HG02798 (cell line): ENCODE data around the gene SLC36A4.
"Not testable (repeated sequence)": the region's sequence is repeated elsewhere in the genome, so short reads cannot be mapped to it uniquely, and the experiment has no call there.

Experiments used
- ATAC-seq: cut with Tn5 transposase; IDR thresholded peaks from one replicate; pipeline ENCODE4 v1.9.1; 2021; ENCODE audit warnings: mild to moderate bottlenecking; ENCODE audit not compliant: unreplicated experiment, poor library complexity

The SLC36A4 gene

DNA sequence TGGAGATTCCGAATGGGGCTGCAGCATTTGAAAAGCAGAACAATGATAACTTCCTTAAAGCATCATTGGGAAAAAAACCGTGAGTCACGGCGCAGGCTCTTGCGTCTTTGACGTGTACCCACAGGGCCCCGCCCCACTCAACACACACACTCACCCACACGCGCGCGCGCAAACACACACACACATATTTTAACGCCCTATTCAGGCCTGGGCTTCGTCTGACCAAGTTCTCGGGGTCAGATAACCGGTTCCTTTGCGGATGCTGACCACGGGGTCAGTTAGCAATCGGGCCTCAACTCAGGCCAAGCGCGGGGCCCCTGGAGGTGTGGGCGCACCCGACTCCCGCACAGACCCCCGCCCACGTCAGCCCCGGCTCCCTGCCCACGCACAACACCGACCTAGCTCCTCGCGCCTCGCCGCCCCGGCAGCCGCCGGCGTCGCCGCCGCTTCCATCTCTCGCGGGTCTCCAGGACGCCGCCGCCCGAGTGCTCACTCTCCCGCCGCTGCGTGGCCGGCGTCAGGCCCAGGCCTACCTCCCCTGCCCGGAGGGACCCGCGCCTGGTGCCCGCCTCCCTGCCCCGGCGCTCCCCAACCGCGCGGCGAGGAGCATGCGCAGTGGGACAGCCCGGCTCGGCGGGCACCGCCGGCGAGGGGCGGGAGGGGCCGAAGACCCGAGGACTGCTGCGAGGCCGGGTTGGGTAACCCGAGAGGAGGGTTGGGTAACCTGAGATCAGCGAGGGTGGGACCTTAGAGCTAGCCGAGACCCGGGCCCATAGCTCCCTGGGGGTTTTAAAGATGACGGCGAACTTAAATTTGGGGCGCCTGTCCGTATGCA lies at the start of gene SLC36A4:
Gene SLC36A4, minus strand, starts transcription at position 612 of the 835 bp plus-strand sequence. Its CDS starts 159 bp downstream, at position 453.
- peak; percentile 93 for ATAC-seq

GRCh38 chr11:93246790-93247189 lies 49.0 kb upstream of the SLC36A4 start:
- not testable (repeated sequence) for ATAC-seq

GRCh38 chr11:93244018-93244417 lies 46.2 kb upstream of the SLC36A4 start:
- ATAC-seq, result no peak

DNA sequence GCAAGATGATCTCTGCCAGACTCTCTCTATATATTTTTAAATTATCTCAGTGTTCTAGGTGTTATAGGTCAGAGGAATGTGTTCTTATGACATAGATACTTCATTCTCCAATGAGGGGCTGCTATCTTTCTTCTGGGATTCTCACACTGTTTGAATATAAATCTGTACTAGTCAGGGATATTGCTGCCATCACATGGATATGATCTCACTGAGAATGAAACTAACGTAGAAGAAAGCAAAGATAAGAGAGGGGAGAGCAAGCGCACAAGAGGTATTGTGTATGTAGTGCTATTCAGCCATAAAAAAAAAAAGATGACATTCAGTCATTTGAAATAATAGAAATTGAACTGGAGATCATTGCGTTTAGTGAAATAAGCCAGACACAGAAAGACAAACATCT lies 42.2 kb upstream of the SLC36A4 start:
- no peak for ATAC-seq

DNA sequence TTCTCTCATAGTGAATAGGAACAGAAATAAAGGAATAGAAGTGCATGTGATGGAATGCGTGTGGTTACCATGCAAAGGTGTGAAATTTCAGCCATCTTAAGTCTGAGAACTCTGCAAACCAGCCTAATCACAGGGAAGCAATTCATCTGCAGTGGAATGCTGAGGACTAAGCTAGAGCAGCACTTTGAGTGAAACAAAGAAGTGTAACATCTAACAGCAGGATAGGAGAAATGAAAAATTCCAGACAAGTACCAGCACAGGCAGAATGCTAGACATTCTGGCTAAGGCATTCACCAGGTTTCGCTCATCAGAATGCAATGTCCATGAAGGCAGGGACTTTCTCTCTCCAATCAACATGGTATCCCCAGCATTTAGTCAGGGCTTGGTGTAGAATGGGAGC lies 41.2 kb upstream of the SLC36A4 start:
- ATAC-seq, result no peak

DNA sequence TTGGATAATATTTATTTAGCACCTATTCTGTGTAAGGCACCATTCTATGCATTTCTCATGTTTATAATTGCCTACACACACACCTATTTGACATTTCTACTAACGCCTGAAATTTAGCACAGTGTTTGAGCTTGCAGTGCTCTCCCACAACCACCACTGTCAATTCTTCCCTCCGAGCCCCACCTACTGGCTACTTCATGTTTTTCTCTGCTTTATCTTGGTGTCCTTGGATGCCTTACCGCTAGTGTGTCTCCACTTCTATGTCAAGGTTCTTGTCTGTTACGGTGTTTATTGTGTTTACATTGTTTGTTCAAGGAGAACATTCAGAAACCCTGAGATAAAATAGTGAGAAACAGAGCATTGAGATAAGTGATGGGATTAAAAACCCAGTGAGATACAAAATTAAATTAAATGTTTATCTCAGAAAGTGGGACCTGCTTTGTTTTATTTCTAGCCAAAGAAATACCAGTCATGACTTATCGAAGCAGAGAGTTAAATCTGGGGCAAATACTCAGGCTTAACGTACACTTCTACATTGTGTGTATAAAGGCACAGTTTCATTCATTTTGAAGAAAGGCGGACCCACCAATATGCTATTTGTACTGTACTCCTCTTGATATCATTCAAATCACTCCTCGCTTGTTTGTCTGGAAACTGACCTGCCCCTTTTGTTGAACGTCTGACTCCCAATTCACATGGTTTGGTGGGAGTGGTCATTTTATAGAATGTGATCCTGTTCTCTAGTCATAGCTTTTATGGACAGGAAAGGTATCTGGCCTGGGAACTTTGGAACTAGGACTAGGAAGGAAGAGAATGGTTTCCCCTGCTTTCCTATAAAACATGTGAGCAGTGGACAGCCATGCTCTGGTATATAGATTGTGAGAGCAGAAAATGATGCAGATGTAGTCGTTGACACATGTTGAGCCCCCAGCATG lies 39.2 kb upstream of the SLC36A4 start:
- peak; percentile 48 for ATAC-seq

DNA sequence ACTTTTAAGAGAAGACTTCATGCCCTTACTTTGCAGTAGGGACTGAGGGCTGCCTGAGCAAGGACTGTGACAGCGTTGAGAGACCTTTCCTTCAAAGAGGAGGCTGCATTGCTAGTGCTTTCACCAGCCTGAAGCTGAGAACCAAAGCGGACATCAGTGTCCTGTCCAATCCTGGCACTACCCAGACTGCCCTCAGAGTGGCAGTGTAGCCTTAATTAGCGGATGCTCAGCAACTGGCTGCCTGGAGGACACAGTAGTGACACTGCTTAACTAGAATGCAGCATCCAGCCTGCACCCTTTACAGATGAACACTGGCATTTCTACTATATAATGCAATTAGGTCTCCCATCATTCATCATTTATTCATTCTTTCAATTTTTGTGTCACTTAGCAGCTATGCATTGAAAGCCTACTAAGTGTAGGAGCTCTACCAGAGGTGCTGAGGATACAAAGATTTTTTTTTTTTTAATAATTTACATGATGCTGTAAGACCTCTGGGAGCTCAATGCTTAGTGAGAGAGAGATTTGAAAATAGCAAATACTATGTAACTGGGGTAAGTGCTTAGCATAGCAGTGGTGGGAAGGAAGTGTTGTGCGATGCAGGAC lies 36.9 kb upstream of the SLC36A4 start:
- ATAC-seq, result peak; percentile 98

DNA sequence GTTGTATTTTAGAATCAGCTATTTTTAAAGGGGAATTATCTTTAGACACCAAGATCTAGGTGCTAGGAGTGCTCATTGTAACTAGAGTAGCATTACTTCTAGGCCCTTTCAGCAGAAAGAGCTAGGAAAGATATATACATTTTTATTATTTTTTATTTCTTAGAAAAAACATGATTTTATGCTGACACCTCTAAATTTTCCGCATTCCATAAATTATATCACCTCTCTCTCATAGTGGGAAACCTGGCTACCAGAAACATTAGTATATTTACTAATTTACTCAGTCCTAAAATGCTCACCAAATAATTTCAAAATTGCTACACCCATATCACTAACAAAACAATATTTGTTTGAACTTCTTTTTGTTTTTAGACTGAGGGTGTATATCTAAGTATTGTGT lies 32.1 kb upstream of the SLC36A4 start:
- ATAC-seq, result no peak

DNA sequence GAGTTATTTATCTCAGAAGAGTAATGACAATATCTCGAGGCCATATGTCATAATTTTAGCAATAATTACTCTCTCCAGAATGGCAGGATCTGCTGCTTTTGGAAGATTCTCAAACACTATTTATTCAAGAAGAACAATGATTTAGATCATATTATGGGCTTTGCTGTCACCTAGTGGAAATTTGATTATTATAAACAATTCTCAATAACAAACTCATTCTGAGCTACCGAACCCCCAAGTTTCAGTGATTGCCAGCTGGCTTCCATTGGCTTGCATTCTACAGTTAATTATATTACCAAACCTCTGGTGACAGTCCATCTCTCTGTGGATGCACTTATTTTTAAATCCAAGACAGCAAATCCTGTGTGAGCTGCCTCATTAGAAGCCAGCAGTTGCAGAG lies 27.9 kb upstream of the SLC36A4 start:
- no peak for ATAC-seq

DNA sequence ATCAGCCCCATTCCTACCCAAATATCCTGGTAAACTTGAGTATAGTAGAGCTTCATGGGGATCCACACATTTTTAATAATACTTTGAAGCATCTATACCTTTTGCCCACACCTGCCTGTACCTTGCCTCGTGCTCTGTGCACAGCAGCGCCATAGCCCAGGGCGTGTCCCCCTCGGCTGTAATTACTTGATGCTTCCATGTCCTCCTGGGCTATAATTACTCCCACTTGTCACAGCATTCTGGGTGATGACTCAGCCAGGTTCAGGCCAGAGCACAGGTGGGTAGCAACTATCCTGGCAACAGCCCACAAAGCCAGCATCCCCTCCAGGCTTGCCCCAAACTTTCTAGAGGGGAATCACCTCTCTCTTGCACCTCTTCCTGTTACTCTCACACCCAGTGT lies 23.7 kb upstream of the SLC36A4 start:
- ATAC-seq, result no peak

DNA sequence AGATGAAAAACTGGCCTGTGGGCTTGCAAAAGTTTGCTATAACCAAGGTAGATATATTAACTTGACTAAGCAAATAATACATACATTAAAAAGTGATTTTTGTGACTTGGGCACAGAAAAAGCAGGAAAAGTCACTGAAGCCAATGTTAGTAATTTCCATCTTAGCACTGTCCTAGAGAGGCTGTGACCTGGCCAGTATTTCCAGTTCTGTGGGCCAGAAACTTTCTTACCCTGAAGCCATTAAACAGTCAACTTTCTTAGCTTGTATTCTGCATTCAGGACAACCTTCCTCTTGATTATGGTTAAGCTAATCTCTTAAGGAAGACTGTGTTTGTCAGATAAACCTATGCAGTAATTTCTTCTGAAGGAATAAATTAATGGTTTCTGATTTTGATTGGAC lies 22.3 kb upstream of the SLC36A4 start:
- no peak for ATAC-seq

DNA sequence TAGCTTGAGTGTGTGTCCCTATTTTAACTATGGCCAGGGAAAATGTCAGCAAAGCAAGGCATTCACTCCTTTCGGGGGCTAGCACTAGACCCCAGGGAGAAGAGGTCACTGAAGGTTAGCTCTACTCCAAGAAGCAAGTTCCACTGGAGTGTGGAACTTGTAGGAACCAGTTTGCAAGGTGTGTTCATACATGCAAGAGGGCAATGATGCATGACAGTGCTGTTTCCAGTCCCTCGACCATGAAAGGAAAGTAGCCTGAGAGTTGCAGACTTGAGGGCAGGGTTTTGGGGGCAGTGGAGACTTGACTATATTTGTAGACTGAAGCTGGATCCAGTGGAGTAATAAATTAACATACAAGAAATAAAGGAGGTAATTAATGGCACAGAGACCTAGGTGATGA lies 21.6 kb upstream of the SLC36A4 start:
- ATAC-seq, result no peak

DNA sequence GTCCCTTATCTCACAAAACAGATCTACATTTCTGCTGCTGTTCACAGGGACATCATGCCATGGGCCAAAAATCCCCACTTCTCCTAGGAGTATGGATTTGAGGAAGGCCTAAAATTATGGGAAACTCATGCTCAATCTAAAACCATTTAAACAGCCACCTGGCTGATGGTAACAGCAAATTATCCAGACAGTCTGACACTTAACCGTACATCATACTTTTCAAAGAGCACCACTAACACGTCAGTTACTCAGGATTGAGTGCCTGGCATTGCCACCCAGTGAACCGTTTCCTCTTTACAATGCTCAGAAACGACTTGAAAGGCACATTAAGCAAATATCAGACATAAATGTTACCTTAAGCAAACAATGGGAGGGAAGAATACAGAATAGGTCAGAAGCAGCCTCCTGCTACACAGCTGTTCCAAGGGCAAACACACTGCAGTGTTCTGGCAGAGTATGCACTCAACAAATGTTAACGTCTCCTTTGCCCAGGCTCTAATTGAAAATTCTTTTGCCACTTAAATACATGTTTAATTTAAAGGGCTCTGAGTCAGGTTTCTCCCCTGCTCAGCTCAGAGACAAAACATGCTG lies 18.8 kb upstream of the SLC36A4 start:
- no peak for ATAC-seq

GRCh38 chr11:93213622-93214021 lies 15.8 kb upstream of the SLC36A4 start:
- ATAC-seq, result no peak

GRCh38 chr11:93212094-93212493 lies 14.3 kb upstream of the SLC36A4 start:
- ATAC-seq, result no peak

DNA sequence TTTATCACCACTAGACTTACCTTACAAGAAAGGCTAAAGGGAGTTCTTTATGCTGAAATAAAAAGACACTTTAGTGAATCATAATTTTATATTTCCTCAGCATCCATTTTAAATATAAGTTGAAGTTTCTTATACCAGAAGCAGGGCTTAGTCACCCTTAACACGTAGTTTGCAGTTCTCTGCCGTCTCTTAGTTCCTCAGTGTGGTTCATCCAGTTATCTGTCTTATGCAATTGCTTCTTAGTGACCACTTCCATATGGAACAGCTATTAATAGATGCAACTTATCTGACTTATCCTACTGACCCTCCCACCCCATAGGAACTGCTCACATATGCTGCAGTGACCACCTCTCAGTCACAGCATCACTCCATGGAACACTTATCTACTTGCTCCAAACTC lies 11.7 kb upstream of the SLC36A4 start:
- ATAC-seq, result no peak

DNA sequence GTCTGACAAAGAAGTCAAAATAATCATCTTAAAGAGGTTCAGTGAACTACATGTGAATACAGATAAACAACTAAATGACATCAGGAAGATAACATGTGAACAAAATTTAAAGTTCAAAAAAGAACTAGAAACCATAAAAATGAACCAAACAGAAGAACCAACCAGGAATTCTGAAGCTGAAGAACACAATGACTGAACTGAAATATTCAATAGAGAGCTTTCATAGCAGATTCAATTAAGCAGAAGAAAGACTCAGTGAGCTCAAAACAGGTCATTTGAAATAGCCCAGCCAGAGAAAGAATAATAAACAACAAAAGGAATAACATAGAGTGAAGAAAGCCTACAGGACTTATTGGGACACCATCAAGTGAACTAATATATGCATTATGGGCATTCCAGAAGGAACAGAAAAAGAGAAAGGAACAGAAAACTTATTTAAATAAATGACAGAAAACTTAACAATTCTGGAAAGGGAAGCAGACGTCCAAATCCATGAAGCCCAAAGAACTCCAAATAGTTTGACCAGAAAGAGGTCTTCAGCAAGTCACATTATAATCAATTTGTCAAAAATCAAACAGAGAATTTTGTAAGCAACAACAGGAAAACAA lies 11.0 kb upstream of the SLC36A4 start:
- no peak for ATAC-seq

DNA sequence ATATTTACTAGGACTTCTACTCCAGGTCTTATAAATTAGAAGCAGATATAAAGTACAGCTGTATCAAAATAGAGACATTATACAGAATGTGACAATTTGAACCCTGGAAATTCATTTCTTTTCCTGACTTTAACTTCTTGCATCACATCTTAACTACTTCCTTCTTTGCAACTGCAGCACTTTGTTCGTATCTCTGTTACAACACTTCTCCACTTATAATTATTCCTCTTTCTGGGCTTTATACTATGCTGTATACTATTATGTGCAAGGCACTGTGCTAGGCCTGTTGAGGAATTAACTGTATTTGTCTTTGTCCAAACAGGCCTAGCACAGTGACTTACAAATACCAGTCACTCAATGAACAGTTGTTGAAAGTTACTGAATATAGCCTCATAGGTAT lies 1.8 kb upstream of the SLC36A4 start:
- ATAC-seq, result no peak

DNA sequence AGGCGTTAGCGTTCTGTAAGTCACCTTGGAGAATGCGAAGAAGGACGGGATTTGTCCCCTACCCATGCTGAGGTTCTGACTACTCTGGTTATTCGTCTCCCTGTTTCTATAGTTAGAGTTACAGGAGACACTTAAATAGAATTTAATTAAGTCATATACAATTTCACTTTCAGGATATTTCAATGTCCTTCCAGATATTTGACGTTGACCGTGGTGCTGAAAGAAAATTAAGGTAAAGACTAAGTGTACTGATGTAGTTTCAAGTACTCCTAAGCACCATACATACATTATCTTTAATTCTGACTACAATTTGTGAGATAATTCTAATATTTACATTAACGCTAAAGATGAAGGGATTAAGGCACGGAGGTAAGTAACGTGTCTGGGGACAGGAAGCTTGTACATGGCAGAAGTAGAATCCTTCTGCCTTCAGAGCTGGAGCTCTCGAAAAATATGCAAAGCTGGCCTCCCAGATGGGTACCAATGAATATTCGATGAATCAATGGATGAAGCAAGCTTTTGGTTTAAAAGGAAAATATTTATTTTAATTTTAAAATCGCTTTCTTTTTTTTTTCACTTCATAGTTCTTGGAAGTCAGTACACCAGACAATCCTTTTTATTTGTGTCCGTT lies 539 bp upstream of the SLC36A4 start:
- ATAC-seq, result no peak
